Esophagus muscularis mucosa (tissue), 4 donors: ENCODE results near the gene SLC25A47.

Experiments
- CTCF ChIP-seq, 3 experiments: fragments of 200-600 bp in 2 of 3; fragments of 450-650 bp in 1 of 3; sonication (generic) in 2 of 3; IDR thresholded peaks; one replicate each; pipeline ENCODE4 v1.5.1; 2017 to 2019; ENCODE audit warnings: antibody characterized with exemption in 3 of 3, mild to moderate bottlenecking in 2 of 3, moderate library complexity in 1 of 3
- EP300 ChIP-seq: sonication (generic); formaldehyde crosslinking; IDR thresholded peaks from one replicate; pipeline ENCODE4 v1.6.1; 2017; ENCODE audit warnings: antibody characterized with exemption
- POLR2A ChIP-seq: fragments of 450-650 bp; IDR thresholded peaks from one replicate; pipeline ENCODE4 v1.6.1; 2017; ENCODE audit warnings: antibody characterized with exemption, moderate library complexity, mild to moderate bottlenecking, low read depth
- POLR2AphosphoS5 ChIP-seq, 2 donors: sonication (generic); formaldehyde crosslinking; IDR thresholded peaks; one replicate each; pipeline ENCODE4 v1.6.1; 2017; ENCODE audit warnings: antibody characterized with exemption in 2 of 2

GRCh38 chr14:100323942-100324307, 786 bp downstream of the SLC25A47 start:
- TF ChIP-seq CTCF (IDR thresholded peaks at IDR 0.05) = no peak
- no peak for TF ChIP-seq POLR2AphosphoS5 (IDR thresholded peaks at IDR 0.05)
- TF ChIP-seq EP300 = no peak
- TF ChIP-seq POLR2A = no peak
